ENCODE measurements around the gene MYO10.

Gene MYO10

DNA sequence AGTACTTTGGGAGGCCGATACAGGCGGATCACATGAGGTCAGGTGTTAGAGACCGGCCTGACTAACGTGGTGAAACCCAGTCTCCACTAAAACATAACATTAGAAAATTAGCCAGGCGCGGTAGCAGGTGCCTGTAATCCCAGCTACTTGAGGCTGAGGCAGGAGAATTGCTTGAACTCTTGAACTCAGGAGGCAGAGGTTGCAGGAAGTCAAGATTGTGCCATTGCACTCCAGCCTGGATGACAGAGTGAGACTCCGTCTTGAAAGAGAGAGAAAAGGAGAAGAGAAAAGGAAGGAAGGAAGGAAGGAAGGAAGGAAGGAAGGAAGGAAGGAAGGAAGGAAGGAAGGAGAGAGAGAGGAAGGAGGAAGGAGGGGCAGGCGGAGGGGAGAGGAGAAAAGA, 45.1 kb downstream of the MYO10 start:
- no peak overlapping the region for H3K4me3 ChIP-seq (ENCODE audit: low read depth, low read length)
- TF ChIP-seq, protein P1, sequence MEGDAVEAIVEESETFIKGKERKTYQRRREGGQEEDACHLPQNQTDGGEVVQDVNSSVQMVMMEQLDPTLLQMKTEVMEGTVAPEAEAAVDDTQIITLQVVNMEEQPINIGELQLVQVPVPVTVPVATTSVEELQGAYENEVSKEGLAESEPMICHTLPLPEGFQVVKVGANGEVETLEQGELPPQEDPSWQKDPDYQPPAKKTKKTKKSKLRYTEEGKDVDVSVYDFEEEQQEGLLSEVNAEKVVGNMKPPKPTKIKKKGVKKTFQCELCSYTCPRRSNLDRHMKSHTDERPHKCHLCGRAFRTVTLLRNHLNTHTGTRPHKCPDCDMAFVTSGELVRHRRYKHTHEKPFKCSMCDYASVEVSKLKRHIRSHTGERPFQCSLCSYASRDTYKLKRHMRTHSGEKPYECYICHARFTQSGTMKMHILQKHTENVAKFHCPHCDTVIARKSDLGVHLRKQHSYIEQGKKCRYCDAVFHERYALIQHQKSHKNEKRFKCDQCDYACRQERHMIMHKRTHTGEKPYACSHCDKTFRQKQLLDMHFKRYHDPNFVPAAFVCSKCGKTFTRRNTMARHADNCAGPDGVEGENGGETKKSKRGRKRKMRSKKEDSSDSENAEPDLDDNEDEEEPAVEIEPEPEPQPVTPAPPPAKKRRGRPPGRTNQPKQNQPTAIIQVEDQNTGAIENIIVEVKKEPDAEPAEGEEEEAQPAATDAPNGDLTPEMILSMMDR (IDR thresholded peaks at IDR 0.05; ENCODE audit: low read depth, low read length, missing control alignments) = no peak
- DNase-seq (ENCODE audit: low read depth) = no peak

GRCh38 chr5:16889972-16890519, 46.0 kb downstream of the MYO10 start:
- TF ChIP-seq, protein P1 (IDR thresholded peaks at IDR 0.05; ENCODE audit: low read depth, low read length, missing control alignments) = no peak
- DNase-seq (ENCODE audit: low read depth) = no peak
- no peak overlapping the region for H3K4me3 ChIP-seq (ENCODE audit: low read depth, low read length)

- TF ChIP-seq, protein P1 (IDR thresholded peaks at IDR 0.05; ENCODE audit: low read depth, low read length, missing control alignments) = no peak
- no peak for DNase-seq (ENCODE audit: low read depth)
- H3K4me3 ChIP-seq (ENCODE audit: low read depth, low read length) = no peak overlapping the region
Measured at GRCh38 chr5:16889203-16889971, 46.7 kb downstream of the MYO10 start.

DNA sequence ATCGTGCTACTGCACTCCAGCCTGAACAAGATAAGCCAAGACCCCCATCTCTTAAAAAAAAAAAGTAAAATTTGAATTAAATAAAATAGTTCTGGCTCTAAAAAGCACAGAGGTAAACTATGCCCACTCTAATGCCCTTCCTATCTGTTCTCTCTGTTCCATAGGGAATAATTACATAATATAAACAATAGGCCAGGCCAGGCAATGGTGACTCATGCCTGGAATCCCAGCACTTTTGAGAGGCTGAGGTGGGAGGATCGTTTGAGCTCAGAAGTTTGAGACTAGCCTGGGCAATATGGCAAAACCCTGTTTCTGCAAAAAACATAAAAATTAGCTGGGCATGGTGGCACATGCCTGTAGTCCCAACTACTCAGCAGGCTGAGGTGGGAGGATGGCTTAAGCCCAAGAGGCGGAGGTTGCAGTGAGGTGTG, 47.4 kb downstream of the MYO10 start:
- TF ChIP-seq, protein P1 (IDR thresholded peaks at IDR 0.05; ENCODE audit: low read depth, low read length, missing control alignments) = no peak
- no peak overlapping the region for H3K4me3 ChIP-seq (ENCODE audit: low read depth, low read length)
- no peak for DNase-seq (ENCODE audit: low read depth)

DNA sequence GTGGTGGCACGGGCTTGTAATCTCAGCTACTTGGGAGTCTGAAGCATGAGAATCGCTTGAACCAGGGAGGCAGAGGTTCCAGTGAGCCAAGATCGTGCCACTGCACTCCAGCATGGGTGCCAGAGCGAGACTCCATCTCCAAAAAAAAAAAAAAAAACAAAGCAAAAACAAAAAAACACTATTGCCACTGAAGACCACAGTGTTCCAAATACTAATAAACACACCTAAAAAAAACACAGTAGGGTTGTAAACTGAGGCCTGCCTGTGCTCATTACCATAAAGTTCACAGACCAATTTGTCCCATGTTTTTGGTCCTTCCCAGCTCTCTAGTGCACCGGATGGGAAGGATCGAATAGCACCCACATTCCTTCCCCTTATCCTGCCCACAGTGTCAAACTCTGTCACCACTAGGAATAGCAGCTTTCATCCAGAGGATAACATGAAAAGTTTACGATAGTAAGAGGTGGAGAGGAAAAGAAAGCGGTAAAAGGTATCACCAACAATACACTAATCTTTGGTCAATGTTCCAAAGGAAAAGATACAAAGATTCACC, 49.2 kb downstream of the MYO10 start:
- TF ChIP-seq, protein P1 (IDR thresholded peaks at IDR 0.05; ENCODE audit: low read depth, low read length, missing control alignments) = no peak
- no peak for DNase-seq (ENCODE audit: low read depth)
- no peak overlapping the region for H3K4me3 ChIP-seq (ENCODE audit: low read depth, low read length)

DNA sequence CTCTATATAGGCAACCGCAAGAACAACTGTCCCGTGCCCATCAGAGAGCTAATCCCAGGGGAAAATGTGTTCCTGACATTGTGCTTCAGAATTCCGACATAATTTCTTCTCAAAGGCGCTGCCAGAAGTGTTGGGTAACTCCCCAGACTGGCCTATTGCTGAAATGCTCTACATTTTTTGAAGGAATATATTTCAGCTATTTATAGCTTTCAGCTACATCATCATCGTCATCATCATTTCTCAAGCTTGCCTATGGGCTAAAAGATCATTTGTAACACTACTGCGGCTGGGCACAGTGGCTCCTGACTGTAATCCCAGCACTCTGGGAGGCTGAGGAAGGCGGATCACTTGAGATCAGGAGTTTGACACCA, 49.7 kb downstream of the MYO10 start:
- DNase-seq (ENCODE audit: low read depth) = no peak
- H3K4me3 ChIP-seq (ENCODE audit: low read depth, low read length) = no peak overlapping the region
- TF ChIP-seq, protein P1 (IDR thresholded peaks at IDR 0.05; ENCODE audit: low read depth, low read length, missing control alignments) = no peak
